ENCODE results near the gene USE1. TPM values are rescaled to one million over a fixed set of nuclear protein-coding genes. Genes with fewer than 3 reads are reported as not detected.

USE1 gene
- total RNA-seq, 1 experiment from 2014 or later, result 27.5 TPM

GRCh38 chr19:17202249-17202648 is 12.9 kb upstream of the USE1 start:
- no peak overlapping the region for H3K4me3 ChIP-seq (replicated peaks in 1 of 2; ENCODE audit: low read depth in 1 of 2, low read length in 2 of 2)
- H3K4me2 ChIP-seq (ENCODE audit: low read length), result no peak overlapping the region
- H3K4me1 ChIP-seq (ENCODE audit: control insufficient read depth in 1 of 2, insufficient read depth in 2 of 2, low read length in 2 of 2), result 0 out of 4 replicates have a peak, but pooled peaks cover 0 to 3% of the 10 kb centered on the region in 2 experiments
- no peak overlapping the region for H3K9ac ChIP-seq (ENCODE audit: low read length)
- ATAC-seq, result peak; percentile 67
- no peaks in the 10 kb centered on the region for H3K9me2 ChIP-seq (ENCODE audit: insufficient read depth)
- H3K36me3 ChIP-seq (ENCODE audit: control insufficient read depth in 1 of 2, insufficient read depth in 2 of 2, low read length in 2 of 2), result peaks cover 17 to 22% of the 10 kb centered on the region in 2 experiments; a peak in 3 of 4 replicates
- no peaks in the 10 kb centered on the region for H3K27me3 ChIP-seq (ENCODE audit: insufficient read depth, low read length)
- TF ChIP-seq CEBPB (IDR thresholded peaks at IDR 0.05; ENCODE audit: low read depth), result no peak
- TF ChIP-seq JUND (IDR thresholded peaks at IDR 0.05), result no peak
- TF ChIP-seq SP1 (IDR thresholded peaks at IDR 0.05; ENCODE audit: low read depth), result no peak
- no peak for TF ChIP-seq ZFX (IDR thresholded peaks at IDR 0.05)
- TF ChIP-seq CTCF (IDR thresholded peaks at IDR 0.05 in 2 of 3, conservative IDR thresholded peaks at IDR 0.05 in 1 of 3; ENCODE audit: borderline replicate concordance in 1 of 3, insufficient read depth in 1 of 3, low read depth in 2 of 3, low read length in 2 of 3), result no peak
- no peak for TF ChIP-seq SIN3A (IDR thresholded peaks at IDR 0.05; ENCODE audit: low read depth)
- TF ChIP-seq FOSL1 (IDR thresholded peaks at IDR 0.05; ENCODE audit: low read depth), result no peak
- no peak for TF ChIP-seq YY1 (IDR thresholded peaks at IDR 0.05; ENCODE audit: extremely low read depth, insufficient replicate concordance, low read depth, low read length)
- intact Hi-C loops (cut with micrococcal nuclease), result no loop called here
- no peaks in the 10 kb centered on the region for H3K9me3 ChIP-seq (ENCODE audit: control insufficient read depth in 1 of 2, insufficient read depth in 1 of 2, low read depth in 1 of 2, low read length in 2 of 2)
- H3K27ac ChIP-seq (ENCODE audit: low read depth, low read length), result no peak overlapping the region
- BruUV-seq (replicated peaks), result no TSS peak
- H3K79me2 ChIP-seq (ENCODE audit: insufficient read depth, low read length), result no peaks in the 10 kb centered on the region
- POLR2A ChIA-PET, result no interaction called here
- no peaks in the 10 kb centered on the region for H4K20me1 ChIP-seq (ENCODE audit: insufficient read depth)
- RAD21 ChIA-PET (ENCODE audit: low non-redundant PET in 1 of 2, low total read pairs in 2 of 2, uncharacterized antibody in 2 of 2, unreplicated experiment in 2 of 2), result no interaction called here
- DNase-seq (ENCODE audit: low read depth, low spot score), result peak; percentile 15
- no peak overlapping the region for H2AFZ ChIP-seq (ENCODE audit: low read depth, low read length, poor library complexity, severe bottlenecking)
- CTCF ChIA-PET, result no interaction called here

GRCh38 chr19:17202713-17203112 is 12.4 kb upstream of the USE1 start:
- H3K4me2 ChIP-seq (ENCODE audit: low read length), result no peak overlapping the region
- intact Hi-C loops (cut with micrococcal nuclease), result no loop called here
- H3K4me1 ChIP-seq (ENCODE audit: control insufficient read depth in 1 of 2, insufficient read depth in 2 of 2, low read length in 2 of 2), result 0 out of 4 replicates have a peak, but pooled peaks cover 0 to 3% of the 10 kb centered on the region in 2 experiments
- H3K4me3 ChIP-seq (replicated peaks in 1 of 2; ENCODE audit: low read depth in 1 of 2, low read length in 2 of 2), result no peak overlapping the region
- no peak overlapping the region for H3K9ac ChIP-seq (ENCODE audit: low read length)
- no peak for ATAC-seq
- no peak overlapping the region for H2AFZ ChIP-seq (ENCODE audit: low read depth, low read length, poor library complexity, severe bottlenecking)
- H4K20me1 ChIP-seq (ENCODE audit: insufficient read depth), result no peaks in the 10 kb centered on the region
- no peaks in the 10 kb centered on the region for H3K79me2 ChIP-seq (ENCODE audit: insufficient read depth, low read length)
- BruUV-seq (replicated peaks), result no TSS peak
- ChIA-PET POLR2A (no interaction called here), RAD21 (ENCODE audit: low non-redundant PET in 1 of 2, low total read pairs in 2 of 2, uncharacterized antibody in 2 of 2, unreplicated experiment in 2 of 2) (no interaction called here), CTCF (no interaction called here)
- no peak for DNase-seq (ENCODE audit: low read depth, low spot score)
- H3K27me3 ChIP-seq (ENCODE audit: insufficient read depth, low read length), result no peaks in the 10 kb centered on the region
- H3K36me3 ChIP-seq (ENCODE audit: control insufficient read depth in 1 of 2, insufficient read depth in 2 of 2, low read length in 2 of 2), result peaks cover 17 to 22% of the 10 kb centered on the region in 2 experiments; a peak in 3 of 4 replicates
- H3K9me2 ChIP-seq (ENCODE audit: insufficient read depth), result no peaks in the 10 kb centered on the region
- H3K9me3 ChIP-seq (ENCODE audit: control insufficient read depth in 1 of 2, insufficient read depth in 1 of 2, low read depth in 1 of 2, low read length in 2 of 2), result no peaks in the 10 kb centered on the region
- H3K27ac ChIP-seq (ENCODE audit: low read depth, low read length), result no peak overlapping the region
- TF ChIP-seq ELF1 (IDR thresholded peaks at IDR 0.05; ENCODE audit: borderline replicate concordance, low read depth) (no peak), POLR2A (IDR thresholded peaks at IDR 0.05; ENCODE audit: borderline replicate concordance, extremely low read depth, insufficient read depth, insufficient read length) (no peak), EZH2 (IDR thresholded peaks at IDR 0.05) (no peak), CTCF (IDR thresholded peaks at IDR 0.05 in 2 of 3, conservative IDR thresholded peaks at IDR 0.05 in 1 of 3; ENCODE audit: borderline replicate concordance in 1 of 3, insufficient read depth in 1 of 3, low read depth in 2 of 3, low read length in 2 of 3) (no peak), REST (IDR thresholded peaks at IDR 0.05; ENCODE audit: low read depth) (no peak), EZH2phosphoT487 (IDR thresholded peaks at IDR 0.05; ENCODE audit: borderline replicate concordance) (no peak)

All from HCT116 (cell line).